Neural cell (in vitro differentiated cells): ENCODE measurements around the gene NTRK2.

Experiments
- EZH2 ChIP-seq: fragments of 200-600, 300-800 bp; shearing (Covaris generic), sonication (generic); IDR thresholded peaks from 2 replicates; pipeline ENCODE4 v1.6.1; 2014; ENCODE audit warnings: antibody characterized with exemption, low read length, borderline replicate concordance, mild to moderate bottlenecking; ENCODE audit not compliant: insufficient read depth, poor library complexity, severe bottlenecking
- POLR2AphosphoS5 ChIP-seq: IDR thresholded peaks from 2 replicates; pipeline ENCODE4 v1.6.1; 2012
- TF ChIP-seq, protein P1 (sequence below): fragments of 450-650 bp; IDR thresholded peaks from 2 replicates; pipeline ENCODE4 v1.5.1; 2014; ENCODE audit warnings: antibody characterized with exemption, mild to moderate bottlenecking, moderate library complexity; ENCODE audit not compliant: poor library complexity, severe bottlenecking

DNA sequence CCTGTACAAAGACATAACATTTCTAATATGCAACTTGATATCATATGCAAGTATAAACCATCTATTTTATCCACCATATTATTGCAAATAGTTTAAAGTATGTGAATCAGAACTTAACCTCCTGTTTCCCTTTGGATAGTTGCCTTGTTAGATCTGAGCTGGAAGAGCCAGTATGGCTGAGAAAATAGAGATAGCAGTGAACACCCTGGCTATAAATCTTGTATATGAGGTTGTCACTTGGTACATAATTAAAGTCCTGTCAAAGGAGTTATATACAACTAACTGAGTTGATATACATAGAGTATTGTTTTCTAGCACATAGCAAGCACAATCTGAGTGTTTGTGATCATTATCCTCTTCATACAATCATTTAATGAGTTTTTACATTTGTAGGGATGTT is 272.3 kb downstream of the NTRK2 start:
- TF ChIP-seq POLR2AphosphoS5: no peak
- TF ChIP-seq EZH2: no peak
- TF ChIP-seq, protein P1, sequence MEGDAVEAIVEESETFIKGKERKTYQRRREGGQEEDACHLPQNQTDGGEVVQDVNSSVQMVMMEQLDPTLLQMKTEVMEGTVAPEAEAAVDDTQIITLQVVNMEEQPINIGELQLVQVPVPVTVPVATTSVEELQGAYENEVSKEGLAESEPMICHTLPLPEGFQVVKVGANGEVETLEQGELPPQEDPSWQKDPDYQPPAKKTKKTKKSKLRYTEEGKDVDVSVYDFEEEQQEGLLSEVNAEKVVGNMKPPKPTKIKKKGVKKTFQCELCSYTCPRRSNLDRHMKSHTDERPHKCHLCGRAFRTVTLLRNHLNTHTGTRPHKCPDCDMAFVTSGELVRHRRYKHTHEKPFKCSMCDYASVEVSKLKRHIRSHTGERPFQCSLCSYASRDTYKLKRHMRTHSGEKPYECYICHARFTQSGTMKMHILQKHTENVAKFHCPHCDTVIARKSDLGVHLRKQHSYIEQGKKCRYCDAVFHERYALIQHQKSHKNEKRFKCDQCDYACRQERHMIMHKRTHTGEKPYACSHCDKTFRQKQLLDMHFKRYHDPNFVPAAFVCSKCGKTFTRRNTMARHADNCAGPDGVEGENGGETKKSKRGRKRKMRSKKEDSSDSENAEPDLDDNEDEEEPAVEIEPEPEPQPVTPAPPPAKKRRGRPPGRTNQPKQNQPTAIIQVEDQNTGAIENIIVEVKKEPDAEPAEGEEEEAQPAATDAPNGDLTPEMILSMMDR: no peak
